Hepatocyte (in vitro differentiated cells): Measurements from ENCODE around the gene MTNR1A. TPM values are rescaled to one million over a fixed set of nuclear protein-coding genes. Genes with fewer than 3 reads are reported as not detected.
A peak's percentile ranks its signal among the peaks of the same experiment; 100 is the strongest.

Source experiments
- DNase-seq: peaks from one replicate; pipeline ENCODE4 v3.0.0-alpha.2; 2016; ENCODE audit warnings: low spot score
- H2AFZ ChIP-seq: fragments of 200-600 bp; sonication (generic); 2 replicates; pipeline ENCODE4 v1.6.0; 2016; ENCODE audit warnings: antibody characterized with exemption, mild to moderate bottlenecking
- H3K27ac ChIP-seq: fragments of 200-600 bp; sonication (generic); 2 replicates; pipeline ENCODE4 v1.5.1; 2016; ENCODE audit warnings: mild to moderate bottlenecking
- H3K27me3 ChIP-seq: fragments of 200-600 bp; sonication (generic); 2 replicates; pipeline ENCODE4 v1.6.1; 2016
- H3K36me3 ChIP-seq: fragments of 200-600 bp; sonication (generic); replicated peaks from 2 replicates; pipeline ENCODE4 v1.5.1; 2016; ENCODE audit warnings: low read depth; ENCODE audit not compliant: insufficient read depth
- H3K4me1 ChIP-seq: fragments of 200-600 bp; sonication (generic); 2 replicates; pipeline ENCODE4 v1.5.1; 2016; ENCODE audit warnings: mild to moderate bottlenecking, moderate library complexity; ENCODE audit not compliant: insufficient read depth
- H3K4me2 ChIP-seq: fragments of 200-600 bp; sonication (generic); 2 replicates; pipeline ENCODE4 v1.6.0; 2016
- H3K4me3 ChIP-seq: fragments of 200-600 bp; sonication (generic); 2 replicates; pipeline ENCODE4 v1.5.1; 2016; ENCODE audit warnings: mild to moderate bottlenecking
- H3K79me2 ChIP-seq: fragments of 200-600 bp; sonication (generic); 2 replicates; pipeline ENCODE4 v1.6.0; 2017; ENCODE audit warnings: mild to moderate bottlenecking
- H3K9me2 ChIP-seq: fragments of 200-600 bp; sonication (generic); replicated peaks from 2 replicates; pipeline ENCODE4 v1.6.0; 2017; ENCODE audit warnings: mild to moderate bottlenecking; ENCODE audit not compliant: insufficient read depth
- H3K9me3 ChIP-seq: fragments of 200-600 bp; sonication (generic); 2 replicates; pipeline ENCODE4 v1.5.1; 2016; ENCODE audit warnings: low read depth, mild to moderate bottlenecking
- H4K20me1 ChIP-seq: fragments of 200-600 bp; sonication (generic); 2 replicates; pipeline ENCODE4 v1.6.0; 2016; ENCODE audit warnings: mild to moderate bottlenecking; ENCODE audit not compliant: insufficient read depth, poor library complexity, severe bottlenecking
- EZH2 ChIP-seq: fragments of 200-600 bp; sonication (generic); IDR thresholded peaks from 2 replicates; pipeline ENCODE4 v1.6.1; 2016; ENCODE audit warnings: antibody characterized with exemption, mild to moderate bottlenecking, borderline replicate concordance
- EZH2phosphoT487 ChIP-seq: fragments of 200-600 bp; sonication (generic); IDR thresholded peaks from one replicate; pipeline ENCODE4 v1.6.1; 2018; ENCODE audit warnings: antibody characterized with exemption, mild to moderate bottlenecking, low read depth, moderate library complexity; ENCODE audit not compliant: unreplicated experiment, severe bottlenecking
- WGBS: methylation state at CpG from one replicate; pipeline ENCODE4 v1.1.6; 2016; ENCODE audit warnings: low lambda C conversion rate; ENCODE audit errors: missing lambda C conversion rate; 5-methylcytosine and 5-hydroxymethylcytosine counted together
- polyA plus RNA-seq: library from polyadenylated mRNA; unstranded; fragments of >200 nt; fragmentation: Nextera tagmentation; extraction: Ambion mirVana; gene quantifications from 2 replicates; pipeline ENCODE4 v1.2.1, GENCODE V29; 2016
- total RNA-seq: library from RNA; depleted of rRNA; stranded (reverse); fragments of >200 nt; gene quantifications from 2 replicates; pipeline ENCODE4 v1.2.3, GENCODE V29; 2014
- TF ChIP-seq, protein P1 (sequence below): fragments of 200-600 bp; sonication (generic); IDR thresholded peaks from 2 replicates; pipeline ENCODE4 v1.5.1; 2016; ENCODE audit warnings: antibody characterized with exemption, mild to moderate bottlenecking; ENCODE audit not compliant: poor library complexity

The MTNR1A gene
- total and polyA plus RNA-seq, 2 experiments from 2014 or later: not detected

DNA sequence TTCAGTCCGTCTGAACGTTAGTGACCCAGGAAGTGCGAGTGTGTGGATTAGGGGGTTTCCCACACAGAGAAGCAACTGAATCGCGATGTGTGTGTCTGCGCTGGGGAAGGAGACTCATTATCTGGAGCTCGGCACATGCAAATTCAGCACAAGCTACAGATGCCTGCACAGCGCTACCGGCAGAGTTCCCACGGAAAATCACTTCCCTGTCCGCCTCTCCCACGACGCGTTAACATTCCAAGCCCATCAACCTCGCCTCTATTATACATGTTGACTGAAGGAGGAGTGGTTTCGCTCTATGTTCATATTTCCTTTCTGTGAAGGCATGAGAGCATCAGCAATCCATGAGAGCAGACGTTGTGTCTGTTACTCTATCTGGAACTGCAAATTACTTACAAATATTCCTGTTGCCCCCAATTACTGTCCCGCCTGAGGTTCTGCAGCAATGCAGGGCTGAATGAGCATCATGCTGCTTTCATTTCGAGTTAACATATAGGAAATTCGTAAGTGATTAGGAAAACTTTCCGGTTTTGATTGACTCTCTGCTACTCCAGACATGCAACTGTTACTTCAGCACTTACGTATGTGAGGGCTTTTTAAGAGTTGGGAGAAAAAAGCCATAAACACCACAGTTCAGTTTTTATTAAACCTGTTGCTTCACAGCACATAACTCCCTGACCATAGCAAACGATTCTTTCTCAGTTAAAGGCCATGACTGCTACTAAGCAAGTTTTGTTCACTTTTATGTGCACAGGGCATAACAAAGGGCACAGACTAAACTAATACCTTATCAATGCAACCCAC, 15.0 kb upstream of the MTNR1A start:
- H2AFZ ChIP-seq: no peak overlapping the region
- no peaks in the 10 kb centered on the region for H3K79me2 ChIP-seq
- H4K20me1 ChIP-seq: no peaks in the 10 kb centered on the region
- DNase-seq: peak; percentile 14
- no peak overlapping the region for H3K27ac ChIP-seq
- H3K4me1 ChIP-seq: peaks cover 5% of the 10 kb centered on the region
- H3K9me2 ChIP-seq: no peaks in the 10 kb centered on the region
- H3K36me3 ChIP-seq: no peaks in the 10 kb centered on the region
- no peaks in the 10 kb centered on the region for H3K27me3 ChIP-seq
- 69% methylated on average over 23 of the region's 23 CpGs for WGBS
- H3K4me2 ChIP-seq: peak overlapping the region; percentile 64
- H3K4me3 ChIP-seq: no peak overlapping the region
- TF ChIP-seq, protein P1, sequence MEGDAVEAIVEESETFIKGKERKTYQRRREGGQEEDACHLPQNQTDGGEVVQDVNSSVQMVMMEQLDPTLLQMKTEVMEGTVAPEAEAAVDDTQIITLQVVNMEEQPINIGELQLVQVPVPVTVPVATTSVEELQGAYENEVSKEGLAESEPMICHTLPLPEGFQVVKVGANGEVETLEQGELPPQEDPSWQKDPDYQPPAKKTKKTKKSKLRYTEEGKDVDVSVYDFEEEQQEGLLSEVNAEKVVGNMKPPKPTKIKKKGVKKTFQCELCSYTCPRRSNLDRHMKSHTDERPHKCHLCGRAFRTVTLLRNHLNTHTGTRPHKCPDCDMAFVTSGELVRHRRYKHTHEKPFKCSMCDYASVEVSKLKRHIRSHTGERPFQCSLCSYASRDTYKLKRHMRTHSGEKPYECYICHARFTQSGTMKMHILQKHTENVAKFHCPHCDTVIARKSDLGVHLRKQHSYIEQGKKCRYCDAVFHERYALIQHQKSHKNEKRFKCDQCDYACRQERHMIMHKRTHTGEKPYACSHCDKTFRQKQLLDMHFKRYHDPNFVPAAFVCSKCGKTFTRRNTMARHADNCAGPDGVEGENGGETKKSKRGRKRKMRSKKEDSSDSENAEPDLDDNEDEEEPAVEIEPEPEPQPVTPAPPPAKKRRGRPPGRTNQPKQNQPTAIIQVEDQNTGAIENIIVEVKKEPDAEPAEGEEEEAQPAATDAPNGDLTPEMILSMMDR: no peak
- TF ChIP-seq EZH2 (no peak), EZH2phosphoT487 (no peak)
- H3K9me3 ChIP-seq: no peaks in the 10 kb centered on the region

DNA sequence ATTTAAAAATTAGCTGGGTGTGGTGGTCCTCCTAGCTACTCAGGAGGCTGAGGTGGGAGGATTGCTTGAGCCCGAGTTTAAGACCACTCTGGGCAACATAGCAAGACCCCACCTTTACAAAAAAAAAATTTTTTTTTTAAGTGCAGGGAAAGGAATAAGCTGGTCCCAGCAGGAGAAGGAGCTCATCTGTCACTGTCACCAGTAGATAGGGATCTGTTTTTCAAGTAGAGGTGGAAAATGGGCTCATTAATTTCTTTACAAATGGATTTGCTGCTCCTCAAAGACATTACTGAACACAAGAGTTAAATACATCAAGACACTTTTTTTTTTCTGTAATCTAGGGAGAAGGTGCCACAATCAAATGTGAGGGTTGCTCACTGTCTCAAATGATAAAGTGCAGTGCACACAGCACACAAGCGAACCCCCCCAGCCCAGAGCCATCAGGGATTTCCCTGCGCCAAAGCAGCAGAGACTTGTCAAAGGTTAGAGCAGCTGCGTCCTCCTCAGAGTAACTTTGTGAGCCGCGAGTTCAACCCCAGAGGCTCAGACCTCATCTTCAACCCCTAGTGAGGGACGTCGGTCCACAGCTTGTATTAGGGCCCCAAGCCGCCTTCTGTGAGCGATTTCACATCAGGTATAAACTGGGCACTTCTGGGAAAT, 14.3 kb upstream of the MTNR1A start:
- no peaks in the 10 kb centered on the region for H3K27me3 ChIP-seq
- no peaks in the 10 kb centered on the region for H3K9me3 ChIP-seq
- no peak overlapping the region for H3K4me3 ChIP-seq
- peaks cover 5% of the 10 kb centered on the region for H3K4me1 ChIP-seq
- no peak overlapping the region for H2AFZ ChIP-seq
- no peaks in the 10 kb centered on the region for H3K36me3 ChIP-seq
- TF ChIP-seq EZH2phosphoT487 (no peak), EZH2 (no peak)
- TF ChIP-seq, protein P1: no peak
- H3K79me2 ChIP-seq: no peaks in the 10 kb centered on the region
- H4K20me1 ChIP-seq: no peaks in the 10 kb centered on the region
- DNase-seq: no peak
- no peak overlapping the region for H3K27ac ChIP-seq
- H3K9me2 ChIP-seq: no peaks in the 10 kb centered on the region
- 90% methylated on average over 10 of the region's 10 CpGs for WGBS
- H3K4me2 ChIP-seq: peak overlapping the region; percentile 64

DNA sequence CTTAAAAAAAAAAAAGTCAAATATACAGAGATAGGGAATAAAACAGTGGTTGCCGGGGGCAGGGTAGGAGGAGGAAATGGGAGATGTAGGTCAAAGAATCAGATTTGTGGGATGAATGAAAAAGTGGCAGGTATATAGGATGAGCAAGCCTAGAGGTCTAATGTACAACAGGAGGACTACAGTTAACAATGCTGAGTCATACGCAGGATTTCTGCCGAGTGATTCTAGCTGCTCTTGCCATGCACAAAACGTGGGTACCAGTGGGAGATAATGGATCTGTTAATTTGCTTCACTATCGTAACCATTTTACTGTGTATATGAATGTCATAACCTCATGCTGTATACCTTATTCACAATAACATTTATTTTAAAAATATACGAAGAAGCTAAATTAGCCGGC, 10.7 kb upstream of the MTNR1A start:
- TF ChIP-seq EZH2: no peak
- no peaks in the 10 kb centered on the region for H4K20me1 ChIP-seq
- H3K9me2 ChIP-seq: no peaks in the 10 kb centered on the region
- H3K4me3 ChIP-seq: no peak overlapping the region
- H3K27ac ChIP-seq: no peak overlapping the region
- WGBS: 76% methylated on average over 7 of the region's 7 CpGs
- H3K4me1 ChIP-seq: peaks cover 5% of the 10 kb centered on the region
- no peaks in the 10 kb centered on the region for H3K9me3 ChIP-seq
- DNase-seq: no peak
- no peak overlapping the region for H2AFZ ChIP-seq
- H3K36me3 ChIP-seq: no peaks in the 10 kb centered on the region
- H3K79me2 ChIP-seq: no peaks in the 10 kb centered on the region
- H3K27me3 ChIP-seq: no peaks in the 10 kb centered on the region
- H3K4me2 ChIP-seq: no peak overlapping the region

DNA sequence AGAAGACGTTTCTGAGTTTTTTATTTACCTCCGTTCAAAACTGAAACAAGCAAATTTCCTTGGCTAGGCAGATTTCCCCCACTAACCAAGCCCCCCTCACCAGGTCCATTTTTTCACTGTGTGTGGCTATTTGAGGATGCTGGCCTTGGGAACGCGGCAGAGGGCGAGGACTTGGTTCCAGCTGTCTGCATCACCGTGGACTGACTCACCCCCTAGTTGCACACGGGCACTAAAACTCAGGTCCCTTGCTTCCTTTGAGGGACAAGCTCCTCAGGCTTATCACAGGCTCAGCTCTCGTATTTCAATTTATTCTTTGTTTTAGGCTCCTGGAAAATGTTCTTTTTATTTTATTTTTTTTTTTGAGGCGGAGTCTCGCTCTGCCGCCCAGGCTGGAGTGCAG, 8.4 kb upstream of the MTNR1A start:
- H3K27me3 ChIP-seq: no peaks in the 10 kb centered on the region
- H2AFZ ChIP-seq: no peak overlapping the region
- H3K9me3 ChIP-seq: no peaks in the 10 kb centered on the region
- WGBS: 86% methylated on average over 11 of the region's 11 CpGs
- H3K4me3 ChIP-seq: no peak overlapping the region
- H3K9me2 ChIP-seq: no peaks in the 10 kb centered on the region
- no peaks in the 10 kb centered on the region for H3K79me2 ChIP-seq
- no peak overlapping the region for H3K27ac ChIP-seq
- H3K4me1 ChIP-seq: no peaks in the 10 kb centered on the region
- TF ChIP-seq, protein P1: no peak
- TF ChIP-seq EZH2phosphoT487: no peak
- no peak for TF ChIP-seq EZH2
- H3K36me3 ChIP-seq: no peaks in the 10 kb centered on the region
- no peak for DNase-seq
- H3K4me2 ChIP-seq: no peak overlapping the region
- H4K20me1 ChIP-seq: no peaks in the 10 kb centered on the region
